Mucosa of gallbladder (tissue), 1 donor: ENCODE measurements around the gene GABPB2. TPM values are rescaled to one million over a fixed set of nuclear protein-coding genes. Genes with fewer than 3 reads are reported as not detected.

Experiments
- DNase-seq: peaks from one replicate; pipeline ENCODE4 v3.0.0-alpha.2; 2020; ENCODE audit warnings: low spot score
- total RNA-seq: library from RNA; stranded (reverse); gene quantifications from one replicate; pipeline ENCODE4 v1.2.1, GENCODE V29; 2021
- donor health status: DM: no; HTN: no; CAD: no.

GABPB2 gene
- total RNA-seq, 1 donor from 2014 or later = 20.6 TPM

DNA sequence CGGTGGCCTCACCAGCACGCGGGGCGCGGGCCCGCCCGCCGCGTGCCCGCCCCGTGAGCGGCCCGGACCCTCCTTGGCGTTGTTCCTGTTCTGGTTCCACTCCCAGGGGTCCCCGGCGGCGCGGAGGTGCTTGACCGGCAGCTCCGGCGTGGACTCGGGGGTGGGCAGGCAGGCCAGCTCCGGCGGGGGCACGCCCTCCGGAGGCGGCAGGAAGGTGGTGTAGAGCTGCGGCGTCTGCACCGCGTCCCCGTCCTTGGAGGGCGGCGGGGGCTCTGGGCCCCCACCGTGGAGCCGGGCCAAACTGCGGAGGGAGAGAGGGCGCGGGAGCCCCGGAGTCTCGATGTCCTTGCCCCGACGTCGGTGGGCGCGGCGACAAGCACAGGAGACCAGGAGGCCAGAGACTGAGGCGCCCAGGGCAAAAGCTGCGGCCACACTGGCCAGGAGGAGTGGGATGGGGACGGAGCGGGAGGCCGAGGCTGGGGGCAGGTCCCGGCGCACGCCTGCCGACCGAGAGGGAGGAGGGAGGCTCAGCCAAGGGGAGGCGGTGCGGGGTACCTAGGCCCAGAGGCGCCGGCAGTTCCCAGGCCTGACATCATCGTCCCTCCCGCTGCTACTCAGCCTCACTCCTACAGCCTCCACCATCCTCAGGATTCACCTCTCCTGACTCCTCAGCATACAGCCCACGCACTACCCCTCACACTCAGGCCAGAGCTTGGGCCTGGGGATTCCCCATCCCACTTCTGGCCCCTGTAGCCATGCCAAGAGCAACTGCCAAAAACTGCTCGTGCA, 62.7 kb downstream of the GABPB2 start:
- DNase-seq = no peak

DNA sequence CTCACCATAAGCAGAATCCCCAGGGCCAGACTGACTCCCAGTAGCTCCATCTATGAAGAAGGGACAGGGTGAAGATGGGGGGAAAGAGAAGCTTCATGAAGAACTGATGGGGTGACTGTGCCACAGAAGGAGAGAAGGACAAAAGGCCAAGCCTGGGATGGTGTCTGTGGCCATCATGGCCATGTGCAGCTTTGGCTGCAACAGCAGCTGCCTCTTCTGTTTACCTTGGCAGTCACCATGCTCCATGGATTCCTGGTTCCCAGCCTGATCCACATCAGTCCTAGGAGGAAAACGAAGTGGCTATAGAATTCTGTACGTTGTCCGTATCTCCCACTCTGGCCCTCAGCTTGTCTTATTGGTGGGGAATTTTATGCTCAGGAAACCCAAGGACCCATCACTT, 63.8 kb downstream of the GABPB2 start:
- no peak for DNase-seq

DNA sequence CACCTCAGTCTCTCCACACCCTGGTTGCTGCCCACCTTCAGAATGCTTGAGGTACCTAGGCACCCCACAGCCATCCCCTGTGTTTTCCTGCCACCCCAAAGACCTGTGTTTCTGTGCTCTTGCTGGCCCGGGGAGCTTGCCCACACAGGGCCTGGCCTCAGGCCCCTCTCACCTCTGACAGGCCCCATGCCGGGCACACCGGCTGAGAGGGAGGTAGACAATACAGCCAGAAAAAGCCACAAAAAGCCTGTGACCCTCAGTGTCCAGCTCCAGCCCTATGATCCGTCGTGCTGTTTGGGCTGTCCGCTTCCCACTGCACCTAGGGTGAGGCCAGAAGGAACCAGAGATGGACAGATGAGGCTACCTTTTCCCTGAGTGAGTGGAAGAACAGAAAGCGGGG, 64.4 kb downstream of the GABPB2 start:
- DNase-seq = no peak

DNA sequence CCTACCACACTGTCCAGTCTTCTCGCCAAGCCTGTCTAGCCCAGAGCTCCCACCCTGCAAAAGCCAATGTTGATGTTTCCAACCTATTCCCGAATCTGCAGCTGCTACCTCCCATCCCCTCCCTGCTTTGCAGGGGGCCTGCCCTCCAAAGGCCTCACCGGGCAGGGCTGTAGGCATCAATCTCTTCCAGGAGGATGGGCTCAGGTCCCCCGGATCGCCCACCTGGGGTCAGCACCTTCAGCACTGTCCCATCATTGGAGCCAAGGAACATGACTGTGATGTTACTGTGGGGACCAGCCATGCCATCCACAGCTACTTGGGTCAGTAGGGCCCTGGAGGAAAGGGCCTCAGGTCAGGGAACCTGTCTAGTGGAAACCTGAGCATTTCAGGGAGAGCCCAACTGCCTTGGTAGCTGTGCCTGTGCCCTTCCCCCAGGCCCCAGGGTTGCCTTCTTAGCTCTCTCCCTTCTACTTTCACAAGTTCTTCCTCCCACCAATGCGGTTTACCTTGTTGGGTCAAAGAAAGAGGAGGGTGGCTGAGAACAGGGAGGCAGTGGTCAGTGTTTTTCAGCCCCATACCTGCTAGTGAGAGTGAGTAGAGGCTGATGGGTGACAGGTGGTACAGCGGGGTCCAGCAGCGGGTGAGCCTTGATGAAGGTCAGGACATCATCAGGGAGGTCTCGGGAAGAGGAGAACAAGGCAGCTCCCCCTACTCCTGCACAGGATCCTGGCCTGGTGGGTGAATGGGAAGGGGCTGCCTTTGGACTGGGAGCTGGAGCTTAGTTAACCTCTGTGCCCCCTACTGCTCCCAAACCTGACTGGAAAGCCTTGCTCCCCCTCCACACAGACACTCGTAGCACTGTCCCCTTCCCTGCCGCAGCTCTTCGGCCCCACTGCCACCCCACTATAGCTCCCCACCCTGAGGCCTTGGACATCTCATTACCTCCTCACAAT, 65.1 kb downstream of the GABPB2 start:
- no peak for DNase-seq

DNA sequence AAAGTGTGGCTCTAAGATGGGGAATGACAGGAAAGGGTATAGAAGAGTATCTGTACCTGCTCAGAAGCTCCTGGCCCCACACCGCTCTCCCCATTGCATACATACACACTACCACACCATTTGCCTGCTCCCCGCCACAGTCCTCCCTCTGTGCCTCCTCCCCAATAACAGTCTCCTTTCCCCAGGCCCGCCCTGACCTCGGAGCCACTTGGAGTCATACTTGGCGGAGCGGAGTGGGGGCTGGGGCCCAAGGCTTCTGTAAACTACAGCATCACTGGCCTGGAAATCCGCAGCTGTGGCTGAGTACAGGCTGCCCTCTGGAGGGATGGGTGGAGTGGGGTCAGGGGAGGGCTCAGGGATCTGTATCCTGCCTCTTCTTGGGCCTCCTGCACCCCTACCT, 67.2 kb downstream of the GABPB2 start:
- DNase-seq = no peak

DNA sequence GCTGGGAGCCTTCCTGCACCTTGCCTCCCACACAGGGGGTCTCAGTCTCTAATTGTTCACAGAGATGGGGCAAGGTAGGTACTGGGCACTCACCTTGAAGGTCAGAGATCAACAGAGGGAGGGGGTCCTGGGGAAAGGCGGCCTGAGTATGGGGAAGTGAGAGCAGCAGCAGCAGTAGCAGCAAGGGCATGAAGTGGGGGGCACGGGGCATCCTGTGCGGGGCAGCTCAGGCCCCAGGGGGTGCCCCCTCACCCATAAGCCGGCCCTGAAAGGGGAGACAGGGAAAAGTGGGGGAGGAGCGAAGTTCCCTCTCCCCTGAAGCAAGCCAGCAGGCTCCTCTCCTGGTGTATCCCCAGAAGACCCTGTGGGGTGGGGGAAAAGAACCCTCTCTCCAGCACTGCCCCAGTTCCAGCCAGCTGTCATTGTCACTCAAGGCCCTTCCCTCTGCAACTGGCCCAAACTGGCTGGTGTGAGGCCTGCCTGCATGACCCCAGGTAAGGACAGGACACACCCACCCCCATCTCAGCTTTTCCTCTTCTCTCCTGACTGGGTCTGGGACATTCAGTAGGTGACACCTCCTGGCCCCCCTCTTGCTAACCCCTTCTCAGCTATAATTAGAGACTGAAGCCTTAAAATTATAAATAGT, 72.0 kb downstream of the GABPB2 start:
- DNase-seq = no peak

DNA sequence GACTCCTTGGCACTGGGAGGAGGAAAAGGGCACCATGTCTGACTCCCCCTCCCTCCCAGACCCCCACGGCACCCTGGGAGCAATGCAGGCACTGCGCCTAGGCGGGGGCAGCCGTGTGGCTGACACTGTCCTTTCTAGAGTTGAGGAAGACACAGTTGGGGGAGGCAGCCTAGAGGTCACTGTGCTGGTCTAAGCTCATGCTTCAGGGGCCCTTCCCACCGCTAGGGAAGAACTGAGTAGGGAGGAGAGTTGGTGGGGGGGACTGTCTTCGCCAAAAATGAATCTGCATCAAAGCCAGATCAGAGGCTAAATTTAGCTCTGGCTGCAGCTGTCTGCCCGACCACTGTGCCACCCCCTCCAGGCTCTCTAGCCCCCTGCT, 72.5 kb downstream of the GABPB2 start:
- DNase-seq = no peak

DNA sequence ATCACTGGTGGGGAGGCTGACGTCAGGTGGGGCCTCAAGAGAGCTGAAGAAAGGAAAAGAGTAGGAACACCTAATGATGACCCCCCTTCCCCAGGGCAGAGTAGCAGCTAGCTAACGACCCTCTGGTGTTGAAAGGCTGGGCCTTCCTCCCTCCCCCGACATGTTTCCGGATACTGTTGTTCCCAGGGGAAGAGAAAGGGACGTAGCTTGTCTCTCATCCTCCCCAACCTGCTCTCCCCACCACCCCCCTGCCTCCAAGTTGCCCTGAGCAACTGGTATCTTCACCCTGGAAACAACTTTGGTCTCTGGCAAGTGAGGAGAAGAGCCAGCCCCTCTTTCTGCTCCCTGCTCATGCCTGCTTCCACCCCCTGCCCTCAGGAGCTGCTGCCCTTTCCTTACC, 73.4 kb downstream of the GABPB2 start:
- no peak for DNase-seq

DNA sequence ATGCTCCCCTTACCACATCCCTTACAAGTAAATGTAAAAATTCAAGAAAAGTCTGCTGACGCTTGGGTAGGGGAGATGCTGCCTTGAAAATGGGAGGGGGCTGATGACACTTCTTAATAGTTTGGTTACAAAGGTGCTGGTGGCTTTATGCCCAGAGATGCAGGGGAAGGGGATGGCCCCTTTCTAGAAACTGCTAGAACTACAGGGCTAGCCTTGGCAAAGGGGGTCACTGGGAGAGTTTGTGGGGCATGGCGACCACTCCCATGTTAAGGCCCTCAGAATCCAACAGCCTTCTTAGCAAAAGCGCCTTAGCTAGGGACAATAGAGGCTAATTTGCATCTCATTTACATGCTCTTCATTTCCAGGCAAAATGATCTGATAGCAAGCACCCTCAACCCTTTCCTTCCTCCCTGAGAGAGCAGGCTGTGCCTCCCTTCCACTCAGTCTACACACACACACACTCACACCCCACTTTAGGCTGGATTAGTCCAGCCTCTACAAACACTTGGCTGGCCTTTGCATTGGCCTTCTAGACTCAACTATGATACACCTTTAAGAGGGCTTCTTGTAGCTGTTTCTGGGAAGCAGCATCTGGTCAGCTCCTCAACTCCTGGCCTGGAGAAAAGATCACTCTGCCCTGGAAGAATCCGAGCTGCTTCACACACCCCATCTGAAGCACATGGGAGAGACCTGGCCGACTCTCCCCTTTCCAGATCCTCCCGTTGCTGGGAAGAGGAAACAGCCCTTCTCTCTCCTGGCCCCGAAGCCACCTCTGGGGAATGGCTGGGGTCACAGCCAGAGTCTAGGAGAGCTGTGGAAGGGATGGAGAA, 74.1 kb downstream of the GABPB2 start:
- no peak for DNase-seq

DNA sequence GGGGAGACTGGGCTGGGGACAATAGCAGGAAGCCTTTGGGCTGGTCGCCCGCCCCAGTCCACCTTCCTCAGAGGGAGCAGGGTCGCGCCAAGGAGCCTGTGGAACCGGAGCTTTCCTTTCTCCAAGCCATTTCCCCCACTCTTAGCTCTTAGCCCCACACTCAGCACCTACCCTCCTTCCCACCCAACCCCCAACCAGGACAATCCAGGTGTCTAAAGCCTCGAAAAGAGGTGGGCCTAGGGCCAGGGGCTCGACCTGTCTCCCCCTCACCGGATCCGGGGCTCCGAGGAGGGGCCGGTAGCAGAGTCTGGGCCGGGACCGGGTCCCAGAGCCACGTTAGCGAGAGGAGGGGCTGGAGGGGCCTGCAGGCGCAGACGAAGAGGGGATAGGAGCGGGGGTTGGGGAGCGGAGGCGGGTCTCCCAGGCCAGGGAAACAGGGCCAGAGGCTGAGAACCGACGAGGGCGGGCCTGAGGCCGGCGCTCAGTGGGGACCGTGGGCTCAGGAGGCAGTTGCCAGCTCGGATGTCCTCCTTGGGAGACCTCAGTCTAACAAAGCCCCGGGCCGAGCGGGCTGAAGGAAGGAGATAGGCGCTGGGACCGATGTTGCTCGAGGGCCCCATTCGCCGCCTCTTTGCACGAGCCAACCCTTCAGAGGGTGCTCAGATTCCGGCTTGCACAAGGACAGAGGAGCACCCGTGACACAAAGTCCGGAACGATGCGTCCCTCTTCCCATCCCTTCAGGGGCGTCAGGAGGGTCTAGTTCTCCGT, 74.9 kb downstream of the GABPB2 start:
- DNase-seq = no peak

DNA sequence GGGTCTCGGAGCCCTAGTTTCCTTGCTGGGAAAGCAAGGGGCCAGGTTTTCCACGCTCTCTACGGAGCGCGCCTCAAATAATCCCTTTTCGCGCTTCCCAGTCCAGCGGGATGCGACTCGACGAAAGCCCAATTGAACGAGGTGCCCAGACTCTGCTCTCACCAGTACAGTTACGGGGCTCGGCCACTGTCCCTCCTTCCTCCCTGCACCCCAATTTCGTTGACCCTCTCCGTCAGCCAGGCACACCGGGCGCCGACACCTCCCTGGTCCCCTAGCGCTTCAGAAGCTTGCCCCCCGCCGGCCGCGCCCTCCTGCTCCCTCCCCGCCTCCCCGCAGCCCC, 75.5 kb downstream of the GABPB2 start:
- DNase-seq = no peak

DNA sequence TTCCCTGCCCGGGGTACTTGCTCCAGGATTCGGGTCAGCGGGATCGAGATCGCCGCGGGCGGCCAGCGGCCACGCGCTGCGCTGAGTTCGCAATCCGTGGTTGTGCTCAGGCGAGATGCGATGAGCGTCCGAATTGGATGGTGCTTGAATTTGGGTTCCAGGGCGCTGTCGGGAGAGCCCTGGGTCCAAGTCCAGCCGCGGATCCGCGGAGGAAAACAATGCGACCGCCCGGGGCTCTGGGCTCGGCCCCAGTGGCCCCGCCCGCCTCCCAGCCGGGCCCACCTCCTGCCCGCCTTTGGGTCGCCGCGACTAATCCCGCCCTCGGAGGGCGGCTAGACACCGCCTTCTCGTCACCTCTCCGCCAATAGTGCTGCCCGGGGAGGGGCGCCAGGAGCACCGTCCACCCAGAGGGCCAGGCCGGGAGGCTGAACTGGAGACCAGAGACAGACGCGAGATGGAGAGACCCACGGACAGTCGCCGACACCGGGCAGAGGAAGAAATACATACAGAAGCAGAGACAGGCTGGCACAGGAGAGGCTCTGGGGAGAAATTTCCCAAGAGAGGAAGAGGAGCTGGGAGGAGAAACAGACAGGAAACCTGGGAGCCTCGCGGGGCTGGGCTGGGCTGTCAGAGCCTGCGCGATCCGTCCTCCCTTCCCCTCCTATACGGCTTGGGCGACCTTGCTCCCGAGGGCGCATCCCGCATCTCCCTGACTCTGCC, 76.0 kb downstream of the GABPB2 start, which contains the start of gene SEMA6C:
Gene SEMA6C (minus strand): TSS at position 220 of the 720 bp plus-strand sequence. CDS start 4,010 bp downstream, outside the sequence.
- peak; percentile 94 for DNase-seq

DNA sequence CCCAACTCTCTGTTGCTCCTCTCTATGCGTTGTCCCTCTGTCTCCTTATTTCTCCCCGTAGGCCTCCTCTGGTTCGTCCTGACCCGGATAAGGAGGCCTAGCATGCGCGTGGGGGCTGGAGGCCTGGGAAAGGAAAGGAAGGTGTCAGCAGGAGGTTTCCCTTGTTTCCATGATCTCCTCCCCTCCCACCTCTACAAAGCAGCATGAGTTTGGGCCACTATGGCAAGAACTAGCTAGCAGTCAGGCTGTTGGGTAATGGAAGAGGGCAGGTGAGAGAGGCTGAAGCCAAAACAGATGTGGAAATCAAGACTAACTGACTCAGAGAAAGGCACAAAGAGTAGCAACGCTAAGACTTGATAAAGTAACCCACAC, 76.6 kb downstream of the GABPB2 start:
- no peak for DNase-seq

DNA sequence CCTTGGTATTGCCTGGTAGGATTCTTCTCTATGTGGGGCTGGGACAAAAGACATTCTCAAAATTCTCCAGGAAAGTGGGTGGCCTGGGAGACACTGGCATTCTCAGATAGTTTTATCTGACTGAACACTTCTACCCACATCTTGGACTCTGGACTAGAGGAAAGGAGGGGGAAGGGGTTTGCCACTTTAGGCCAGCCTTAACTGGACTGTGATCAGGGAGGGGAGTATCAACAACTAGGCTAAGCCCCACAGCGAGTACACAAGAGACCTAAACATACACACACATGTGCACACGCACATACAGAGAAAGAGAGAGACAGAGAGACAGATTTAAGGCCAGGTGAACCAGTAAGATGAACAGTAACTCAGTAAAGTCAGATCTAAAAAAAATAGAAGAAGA, 77.1 kb downstream of the GABPB2 start:
- no peak for DNase-seq

DNA sequence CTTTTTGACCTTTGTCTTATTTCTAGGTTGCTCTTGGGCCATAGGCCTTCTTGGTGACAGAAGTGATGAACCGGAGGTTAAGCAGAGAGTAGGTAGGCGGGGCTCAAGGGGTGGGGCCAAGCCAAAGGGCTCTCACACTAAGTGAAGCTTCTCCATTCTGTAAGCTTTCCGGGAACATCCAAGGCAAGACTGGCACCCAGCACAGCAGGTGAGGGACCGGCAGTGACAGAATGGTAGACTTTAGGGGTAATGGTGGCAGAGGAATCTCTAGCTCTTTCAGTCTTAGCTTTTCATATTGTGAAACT, 85.9 kb downstream of the GABPB2 start, which contains the start of gene TNFAIP8L2:
Gene TNFAIP8L2 (plus strand): TSS at position 135 of the 305 bp plus-strand sequence. CDS start 2,049 bp downstream, outside the sequence.
- peak; percentile 38 for DNase-seq

DNA sequence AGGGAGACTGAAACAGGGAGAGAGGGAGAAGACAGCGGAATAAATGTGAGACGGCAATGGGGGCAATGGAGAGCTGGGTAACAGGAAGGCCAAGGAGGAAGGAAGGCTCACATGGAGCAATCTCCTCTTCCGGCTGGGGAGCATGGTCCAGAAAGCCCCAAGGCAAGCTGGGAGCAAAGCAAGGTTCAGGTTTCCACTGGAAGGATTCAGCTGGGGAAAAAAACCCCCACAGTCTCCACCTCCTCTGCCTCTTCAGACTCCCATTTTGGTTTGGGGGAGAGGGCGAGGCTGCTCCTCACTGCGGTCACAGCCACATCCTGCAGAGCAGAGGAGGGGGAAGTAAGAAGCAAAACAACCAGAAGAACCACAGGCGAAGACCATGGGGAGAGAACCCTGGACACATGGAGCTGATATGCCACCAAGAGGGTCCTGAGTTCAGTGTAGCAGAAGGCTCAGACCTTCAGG, 86.5 kb downstream of the GABPB2 start:
- DNase-seq = no peak

DNA sequence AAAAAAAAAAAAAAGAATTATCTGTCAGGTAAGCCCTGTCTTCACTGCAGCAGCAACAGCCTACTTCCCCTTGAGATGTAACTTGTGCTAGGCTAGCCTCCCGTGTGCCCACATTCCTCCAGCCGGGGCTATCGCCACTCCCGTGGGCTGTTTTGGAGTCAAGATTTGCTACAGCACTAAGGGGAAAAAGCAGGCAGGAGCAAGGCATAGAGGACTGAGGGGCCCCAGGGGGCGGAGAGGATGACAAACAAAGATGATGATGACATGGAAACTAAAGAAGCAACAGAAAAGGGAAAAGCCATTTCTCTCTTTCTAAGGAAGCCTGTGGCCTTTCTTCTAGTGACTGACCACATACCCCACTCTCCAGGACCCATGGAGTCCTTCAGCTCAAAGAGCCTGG, 87.8 kb downstream of the GABPB2 start:
- DNase-seq = no peak

DNA sequence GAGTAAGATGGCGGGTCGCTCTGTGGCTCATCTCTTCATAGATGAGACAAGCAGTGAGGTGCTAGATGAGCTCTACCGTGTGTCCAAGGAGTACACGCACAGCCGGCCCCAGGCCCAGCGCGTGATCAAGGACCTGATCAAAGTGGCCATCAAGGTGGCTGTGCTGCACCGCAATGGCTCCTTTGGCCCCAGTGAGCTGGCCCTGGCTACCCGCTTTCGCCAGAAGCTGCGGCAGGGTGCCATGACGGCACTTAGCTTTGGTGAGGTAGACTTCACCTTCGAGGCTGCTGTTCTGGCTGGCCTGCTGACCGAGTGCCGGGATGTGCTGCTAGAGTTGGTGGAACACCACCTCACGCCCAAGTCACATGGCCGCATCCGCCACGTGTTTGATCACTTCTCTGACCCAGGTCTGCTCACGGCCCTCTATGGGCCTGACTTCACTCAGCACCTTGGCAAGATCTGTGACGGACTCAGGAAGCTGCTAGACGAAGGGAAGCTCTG, 88.2 kb downstream of the GABPB2 start:
- no peak for DNase-seq

DNA sequence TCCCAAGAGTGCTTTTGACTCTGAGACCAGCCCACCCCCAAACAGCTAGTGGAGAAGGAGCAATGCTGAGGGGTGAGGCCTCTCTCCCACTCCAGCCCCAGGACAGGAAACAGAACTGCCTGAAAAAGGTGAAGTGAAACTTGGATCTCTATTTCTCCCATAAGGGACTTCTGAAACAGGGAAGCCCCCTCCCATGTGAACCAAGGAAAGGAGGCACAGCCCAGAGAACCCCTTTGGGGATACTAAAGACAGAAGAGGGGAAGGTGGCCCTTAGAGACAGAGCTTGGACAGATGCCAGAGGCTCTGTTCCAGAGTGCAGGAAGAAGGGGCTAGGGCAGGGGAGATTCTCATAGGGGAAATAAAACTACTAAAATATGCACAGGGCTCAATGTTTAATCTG, 88.8 kb downstream of the GABPB2 start:
- no peak for DNase-seq

DNA sequence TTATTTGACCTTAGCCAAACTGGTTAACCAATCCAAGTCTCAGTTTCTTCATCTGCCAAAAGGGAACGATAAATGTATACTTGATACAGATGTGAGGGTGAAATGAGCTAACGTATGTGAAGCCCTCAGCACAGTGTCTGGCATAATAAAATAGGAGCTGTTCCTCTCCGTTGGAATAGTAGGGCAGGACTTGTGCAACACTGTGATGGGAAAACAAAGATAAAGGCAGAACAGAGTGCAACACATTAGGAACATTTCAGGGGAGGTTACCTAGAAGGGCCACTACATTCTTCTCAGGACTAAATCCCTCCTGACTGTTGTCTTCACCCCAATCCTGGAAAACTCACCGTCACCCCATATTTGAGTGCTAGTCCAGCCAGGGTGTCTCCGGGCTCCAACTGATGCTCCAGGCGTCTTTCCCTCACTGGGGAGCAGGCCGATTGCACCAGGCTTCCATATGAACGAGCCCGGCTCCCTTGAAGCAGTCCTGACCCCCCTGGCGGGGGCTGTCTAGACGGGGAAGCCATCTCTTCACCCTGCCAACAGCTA, 94.2 kb downstream of the GABPB2 start:
- DNase-seq = no peak
